Karpas-422 (cell line): ENCODE data around the gene FHIT. TPM values are rescaled to one million over a fixed set of nuclear protein-coding genes. Genes with fewer than 3 reads are reported as not detected.

Source experiments
- DNase-seq: peaks from one replicate; pipeline ENCODE4 v3.0.0-alpha.2; 2015
- H2AFZ ChIP-seq: fragments of 200-600 bp; sonication (generic); 2 replicates; pipeline ENCODE4 v1.6.1; 2014; ENCODE audit warnings: antibody characterized with exemption, low read length, mixed read lengths
- H3K27ac ChIP-seq: fragments of 200-600 bp; sonication (generic); 2 replicates; pipeline ENCODE4 v1.5.1; 2014; ENCODE audit warnings: mild to moderate bottlenecking, low read length, moderate library complexity
- H3K27me3 ChIP-seq: fragments of 200-600 bp; sonication (generic); 2 replicates; pipeline ENCODE4 v1.6.1; 2014; ENCODE audit warnings: low read length, mixed read lengths
- H3K36me3 ChIP-seq: fragments of 200-600 bp; sonication (generic); 2 replicates; pipeline ENCODE4 v1.6.1; 2014; ENCODE audit warnings: low read length, mixed read lengths; ENCODE audit not compliant: insufficient read depth
- H3K4me1 ChIP-seq: fragments of 200-600 bp; sonication (generic); 2 replicates; pipeline ENCODE4 v1.6.1; 2014; ENCODE audit warnings: mild to moderate bottlenecking, low read length, mixed read lengths
- H3K4me2 ChIP-seq: fragments of 200-600 bp; sonication (generic); 2 replicates; pipeline ENCODE4 v1.6.1; 2014; ENCODE audit warnings: low read length, low read depth, mild to moderate bottlenecking; ENCODE audit not compliant: poor library complexity, severe bottlenecking
- H3K4me3 ChIP-seq: fragments of 200-600 bp; sonication (generic); 2 replicates; pipeline ENCODE4 v1.5.1; 2014; ENCODE audit warnings: mild to moderate bottlenecking, antibody characterized with exemption, low read length, mixed read lengths
- H3K79me2 ChIP-seq: fragments of 200-600 bp; sonication (generic); 2 replicates; pipeline ENCODE4 v1.6.1; 2014; ENCODE audit warnings: mild to moderate bottlenecking, low read length, mixed read lengths
- H3K9ac ChIP-seq: fragments of 200-600 bp; sonication (generic); 2 replicates; pipeline ENCODE4 v1.6.0; 2014; ENCODE audit warnings: low read length
- H3K9me2 ChIP-seq: fragments of 200-600 bp; sonication (generic), shearing (Covaris generic); replicated peaks from 2 replicates; pipeline ENCODE4 v1.6.0; 2014; ENCODE audit warnings: mild to moderate bottlenecking, low read length, moderate library complexity; ENCODE audit not compliant: insufficient read depth
- H3K9me3 ChIP-seq: fragments of 300-700, 200-600 bp; sonication (generic); 2 replicates; pipeline ENCODE4 v1.6.1; 2014; ENCODE audit warnings: low read length, mixed read lengths
- H4K20me1 ChIP-seq: fragments of 200-600 bp; sonication (generic); 2 replicates; pipeline ENCODE4 v1.6.1; 2014; ENCODE audit warnings: mild to moderate bottlenecking, antibody characterized with exemption, low read length, low read depth; ENCODE audit not compliant: insufficient read depth
- total RNA-seq: library from RNA; depleted of rRNA; stranded (reverse); fragments of >200 nt; shearing (Covaris generic); gene quantifications from 2 replicates; pipeline ENCODE4 v1.2.3, GENCODE V29; 2014; ENCODE audit warnings: low replicate concordance

FHIT gene
- total RNA-seq, 1 experiment from 2014 or later: not detected

- Histone ChIP-seq H3K9me3 (0 out of 2 replicates have a peak, but pooled peaks cover 5% of the 10 kb centered on the region), H3K4me1 (no peaks in the 10 kb centered on the region), H3K27ac (no peak overlapping the region), H2AFZ (no peak overlapping the region), H3K9ac (no peak overlapping the region), H3K79me2 (no peaks in the 10 kb centered on the region), H4K20me1 (no peaks in the 10 kb centered on the region), H3K9me2 (no peaks in the 10 kb centered on the region; the same call in 1 of the 2 replicates), H3K4me2 (no peak overlapping the region), H3K27me3 (no peaks in the 10 kb centered on the region), H3K36me3 (no peaks in the 10 kb centered on the region), H3K4me3 (no peak overlapping the region)
- DNase-seq: no peak
Measured at GRCh38 chr3:59914251-59914650, 1337.0 kb downstream of the FHIT start.

- H4K20me1 ChIP-seq: no peaks in the 10 kb centered on the region
- H2AFZ ChIP-seq: no peak overlapping the region
- H3K4me1 ChIP-seq: no peaks in the 10 kb centered on the region
- H3K9ac ChIP-seq: no peak overlapping the region
- no peaks in the 10 kb centered on the region for H3K9me2 ChIP-seq
- H3K4me2 ChIP-seq: no peak overlapping the region
- H3K9me3 ChIP-seq: 0 out of 2 replicates have a peak, but pooled peaks cover 5% of the 10 kb centered on the region
- DNase-seq: no peak
- no peaks in the 10 kb centered on the region for H3K27me3 ChIP-seq
- H3K27ac ChIP-seq: no peak overlapping the region
- H3K36me3 ChIP-seq: no peaks in the 10 kb centered on the region
- no peak overlapping the region for H3K4me3 ChIP-seq
- no peaks in the 10 kb centered on the region for H3K79me2 ChIP-seq
Measured at GRCh38 chr3:59913645-59914044, 1337.6 kb downstream of the FHIT start.

GRCh38 chr3:59908701-59909100 is 1342.6 kb downstream of the FHIT start:
- Histone ChIP-seq H3K9me3 (peaks cover 7% of the 10 kb centered on the region; the same call in 1 of the 2 replicates), H3K4me3 (no peak overlapping the region), H3K9ac (no peak overlapping the region), H3K9me2 (no peaks in the 10 kb centered on the region), H3K27ac (no peak overlapping the region), H4K20me1 (no peaks in the 10 kb centered on the region), H3K79me2 (no peaks in the 10 kb centered on the region), H3K36me3 (no peaks in the 10 kb centered on the region), H3K27me3 (no peaks in the 10 kb centered on the region), H3K4me1 (no peaks in the 10 kb centered on the region), H2AFZ (no peak overlapping the region), H3K4me2 (no peak overlapping the region)
- DNase-seq: no peak

GRCh38 chr3:59908280-59908679 is 1343.0 kb downstream of the FHIT start:
- Histone ChIP-seq H3K27me3 (no peaks in the 10 kb centered on the region), H3K4me3 (no peak overlapping the region), H3K9ac (no peak overlapping the region), H4K20me1 (no peaks in the 10 kb centered on the region), H3K36me3 (no peaks in the 10 kb centered on the region), H2AFZ (no peak overlapping the region), H3K79me2 (no peaks in the 10 kb centered on the region), H3K9me2 (no peaks in the 10 kb centered on the region), H3K27ac (no peak overlapping the region), H3K4me1 (no peaks in the 10 kb centered on the region), H3K4me2 (no peak overlapping the region), H3K9me3 (peaks cover 7% of the 10 kb centered on the region; the same call in 1 of the 2 replicates)
- no peak for DNase-seq

GRCh38 chr3:59904296-59904695 is 1347.0 kb downstream of the FHIT start:
- H3K4me3 ChIP-seq: no peak overlapping the region
- no peak for DNase-seq
- H2AFZ ChIP-seq: no peak overlapping the region
- no peaks in the 10 kb centered on the region for H3K27me3 ChIP-seq
- no peaks in the 10 kb centered on the region for H3K9me2 ChIP-seq
- no peak overlapping the region for H3K9ac ChIP-seq
- no peaks in the 10 kb centered on the region for H3K4me1 ChIP-seq
- no peak overlapping the region for H3K27ac ChIP-seq
- H3K9me3 ChIP-seq: peaks cover 15% of the 10 kb centered on the region
- H3K79me2 ChIP-seq: no peaks in the 10 kb centered on the region
- no peak overlapping the region for H3K4me2 ChIP-seq
- no peaks in the 10 kb centered on the region for H4K20me1 ChIP-seq
- H3K36me3 ChIP-seq: no peaks in the 10 kb centered on the region

GRCh38 chr3:59899061-59899460 is 1352.2 kb downstream of the FHIT start:
- Histone ChIP-seq H3K9me2 (no peaks in the 10 kb centered on the region), H2AFZ (no peak overlapping the region), H3K4me1 (no peaks in the 10 kb centered on the region), H3K4me3 (no peak overlapping the region), H3K9ac (no peak overlapping the region), H3K27ac (no peak overlapping the region), H4K20me1 (no peaks in the 10 kb centered on the region), H3K27me3 (no peaks in the 10 kb centered on the region), H3K9me3 (peaks cover 13% of the 10 kb centered on the region), H3K36me3 (no peaks in the 10 kb centered on the region), H3K79me2 (no peaks in the 10 kb centered on the region), H3K4me2 (no peak overlapping the region)
- no peak for DNase-seq

GRCh38 chr3:59895972-59896371 is 1355.3 kb downstream of the FHIT start:
- Histone ChIP-seq H3K79me2 (no peaks in the 10 kb centered on the region), H3K27ac (no peak overlapping the region), H3K4me3 (no peak overlapping the region), H3K9me3 (peaks cover 5% of the 10 kb centered on the region), H3K36me3 (no peaks in the 10 kb centered on the region), H3K9ac (no peak overlapping the region), H3K4me2 (no peak overlapping the region), H3K9me2 (no peaks in the 10 kb centered on the region), H4K20me1 (no peaks in the 10 kb centered on the region), H2AFZ (no peak overlapping the region), H3K4me1 (no peaks in the 10 kb centered on the region), H3K27me3 (no peaks in the 10 kb centered on the region)
- DNase-seq: no peak

- Histone ChIP-seq H3K36me3 (no peaks in the 10 kb centered on the region), H3K27me3 (no peaks in the 10 kb centered on the region), H3K9me2 (no peaks in the 10 kb centered on the region), H3K9ac (no peak overlapping the region), H3K79me2 (no peaks in the 10 kb centered on the region), H4K20me1 (no peaks in the 10 kb centered on the region), H3K4me3 (no peak overlapping the region), H3K4me1 (no peaks in the 10 kb centered on the region), H3K27ac (no peak overlapping the region), H3K9me3 (peaks cover 5% of the 10 kb centered on the region), H2AFZ (no peak overlapping the region), H3K4me2 (no peak overlapping the region)
- no peak for DNase-seq
Measured at GRCh38 chr3:59894425-59895121, 1356.7 kb downstream of the FHIT start.
